Left colon (tissue), 2 donors: Measurements from ENCODE around the gene OLFML2A. TPM values are rescaled to one million over a fixed set of nuclear protein-coding genes. Genes with fewer than 3 reads are reported as not detected.

Experiments
- ATAC-seq: fragments of 200-7000 bp; cut with Tn5 transposase; one replicate; pipeline ENCODE4 v1.9.1; 2020; ENCODE audit warnings: mild to moderate bottlenecking, moderate library complexity
- DNase-seq, 2 donors: peaks; one replicate each; pipeline ENCODE4 v3.0.0-alpha.2; 2020
- intact Hi-C, 2 donors: fragments of 100-400 bp; cut with DNase I in 1 of 2; cut with micrococcal nuclease in 1 of 2; formaldehyde crosslinking; loops; one replicate each; pipeline versions ENCODE4 v1.11.2 to v1.14.0; 2022; cut with DNase I, micrococcal nuclease
- total RNA-seq, 2 donors: library from RNA; stranded (reverse); fragmentation: NEBNext Ultra II Directional; extraction: Animal tissue kit (Norgen Biotek cat#: 25700); gene quantifications; one replicate each; pipeline ENCODE4 v1.2.1, GENCODE V29; 2021
- donor health status: DM: no; HTN: no; CAD: no.
- donor health status: DM: yes; HTN: yes; CAD: no.

The OLFML2A gene
- total RNA-seq, 2 donors from 2014 or later, result 3.3 to 12.7 TPM

- intact Hi-C loops, result no loop called here
- ATAC-seq, result no peak
Measured at GRCh38 chr9:124857533-124858162, 80.7 kb downstream of the OLFML2A start.

GRCh38 chr9:124858330-124859046, 81.6 kb downstream of the OLFML2A start:
- DNase-seq (no peak), ATAC-seq (no peak)
- intact Hi-C loops, result no loop called here

More at GRCh38 chr9:124857533-124858162, 80.7 kb downstream of the OLFML2A start:
- no peak for DNase-seq

- no peak for DNase-seq
- intact Hi-C loops, result loop anchor here in 1 of 2 donors (10.0 kb wide), 1 partner anchor 285 kb away; the partner anchor contains the start of gene SCAI
- ATAC-seq, result no peak
Measured at GRCh38 chr9:124859803-124860581, 83.1 kb downstream of the OLFML2A start.

- intact Hi-C loops, result loop anchor here in 1 of 2 donors (10.0 kb wide), 1 partner anchor 284 kb away; the partner anchor contains the start of gene SCAI
- DNase-seq, result no peak
- no peak for ATAC-seq
Measured at GRCh38 chr9:124860582-124861341, 83.8 kb downstream of the OLFML2A start.

GRCh38 chr9:124861342-124862229, 84.7 kb downstream of the OLFML2A start, which contains the start of the genes ARPC5L and RPL35:
Gene ARPC5L, plus strand, starts transcription at chr9:124862130. Its CDS starts 7,161 bp downstream, at chr9:124869291.
Gene RPL35, minus strand, starts transcription at chr9:124861957. Its CDS starts 45 bp downstream, at chr9:124861912.
- intact Hi-C loops, result loop anchor here in 1 of 2 donors (10.0 kb wide), 1 partner anchor 283 kb away; the partner anchor contains the start of gene SCAI
- DNase-seq, result peak; percentile 95 to 97
- ATAC-seq, result peak; percentile 96

GRCh38 chr9:124863371-124863871, 86.5 kb downstream of the OLFML2A start:
- intact Hi-C loops, result loop anchor here in 1 of 2 donors (10.0 kb wide), 1 partner anchor 281 kb away; the partner anchor contains the start of gene SCAI
- no peak for DNase-seq
- ATAC-seq, result no peak

Other genes with a start within 250 kb of the OLFML2A start
- gene NR6A1, start 5.8 kb upstream of the OLFML2A start, total RNA-seq, result 1 to 10 TPM; 4.6 to 7.1 TPM
- not detected for gene WDR38, start 76.3 kb downstream of the OLFML2A start, total RNA-seq
- 100 to 1,000 TPM; 771 to 811 TPM for gene RPL35, start 84.8 kb downstream of the OLFML2A start, total RNA-seq
- 10 to 100 TPM; 43.4 to 51.6 TPM for gene ARPC5L, start 85.0 kb downstream of the OLFML2A start, total RNA-seq
- gene GOLGA1, start 163.9 kb downstream of the OLFML2A start, total RNA-seq, result 10 to 100 TPM; 26.4 to 30.5 TPM